Right atrium auricular region (tissue), 2 donors: Measurements from ENCODE around the gene MKS1. TPM values are rescaled to one million over a fixed set of nuclear protein-coding genes. Genes with fewer than 3 reads are reported as not detected.

Experiments
- DNase-seq: peaks from one replicate; pipeline ENCODE4 v3.0.0-alpha.2; 2019; ENCODE audit warnings: low spot score
- H3K27ac ChIP-seq, 2 donors: fragments of 200-600 bp; sonication (generic); 1 replicate in 1 of 2; 2 replicates in 1 of 2; pipeline ENCODE4 v1.5.1; 2016 to 2019
- H3K27me3 ChIP-seq, 2 donors: fragments of 200-600 bp; sonication (generic); one replicate each; pipeline versions ENCODE4 v1.5.1 to v1.6.0; 2017 to 2019
- H3K36me3 ChIP-seq: fragments of 200-600 bp; sonication (generic); one replicate; pipeline ENCODE4 v1.5.1; 2016
- H3K4me1 ChIP-seq, 2 donors: fragments of 200-600 bp; sonication (generic); one replicate each; pipeline versions ENCODE4 v1.5.1 to v1.6.0; 2017 to 2019
- H3K4me3 ChIP-seq, 2 donors: fragments of 200-600 bp; sonication (generic); 1 replicate in 1 of 2; 2 replicates in 1 of 2; pipeline ENCODE4 v1.5.1; 2017 to 2019; ENCODE audit warnings: mild to moderate bottlenecking in 1 of 2, moderate library complexity in 1 of 2
- H3K9me3 ChIP-seq, 2 donors: fragments of 200-600 bp; sonication (generic); one replicate each; pipeline ENCODE4 v1.5.1; 2019
- total RNA-seq, 2 donors: library from RNA; depleted of rRNA; stranded (reverse); fragments of >200 nt; gene quantifications; one replicate each; pipeline ENCODE4 v1.1.0, GENCODE V29; 2016
- TF ChIP-seq, protein P1 (sequence below), 2 donors: fragments of 200-600 bp; sonication (generic); IDR thresholded peaks; one replicate each; pipeline ENCODE4 v1.5.1; 2019; ENCODE audit warnings: antibody characterized with exemption in 2 of 2

Gene MKS1
- total RNA-seq, 2 donors from 2014 or later, result 4.8 to 6.4 TPM

DNA sequence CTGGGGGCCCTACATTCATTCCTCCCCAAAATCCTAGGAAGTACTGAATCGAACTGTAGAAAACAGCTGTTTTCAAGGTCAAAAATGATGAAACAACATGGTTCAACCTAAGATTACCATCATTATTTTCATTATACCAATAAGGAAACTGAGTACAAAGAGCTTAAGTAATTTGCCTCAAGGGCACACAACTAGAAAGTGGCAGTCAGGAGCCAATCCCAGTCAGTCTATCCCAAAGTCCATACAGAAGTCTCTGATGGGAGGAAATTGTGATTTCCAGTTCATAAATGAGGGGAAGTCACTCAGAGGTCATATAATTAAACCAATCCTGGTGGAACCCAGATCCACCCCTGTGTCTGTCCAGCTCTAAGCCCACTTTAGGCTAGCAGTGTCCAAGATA lies 27.7 kb upstream of the MKS1 start:
- H3K27me3 ChIP-seq, result peaks cover 0 to 4% of the 10 kb centered on the region in 2 donors
- no peak for DNase-seq
- H3K27ac ChIP-seq, result no peak overlapping the region
- H3K4me3 ChIP-seq, result no peak overlapping the region
- H3K4me1 ChIP-seq, result peaks cover 0 to 11% of the 10 kb centered on the region in 2 donors
- H3K36me3 ChIP-seq, result no peaks in the 10 kb centered on the region
- no peaks in the 10 kb centered on the region for H3K9me3 ChIP-seq
- TF ChIP-seq, protein P1, sequence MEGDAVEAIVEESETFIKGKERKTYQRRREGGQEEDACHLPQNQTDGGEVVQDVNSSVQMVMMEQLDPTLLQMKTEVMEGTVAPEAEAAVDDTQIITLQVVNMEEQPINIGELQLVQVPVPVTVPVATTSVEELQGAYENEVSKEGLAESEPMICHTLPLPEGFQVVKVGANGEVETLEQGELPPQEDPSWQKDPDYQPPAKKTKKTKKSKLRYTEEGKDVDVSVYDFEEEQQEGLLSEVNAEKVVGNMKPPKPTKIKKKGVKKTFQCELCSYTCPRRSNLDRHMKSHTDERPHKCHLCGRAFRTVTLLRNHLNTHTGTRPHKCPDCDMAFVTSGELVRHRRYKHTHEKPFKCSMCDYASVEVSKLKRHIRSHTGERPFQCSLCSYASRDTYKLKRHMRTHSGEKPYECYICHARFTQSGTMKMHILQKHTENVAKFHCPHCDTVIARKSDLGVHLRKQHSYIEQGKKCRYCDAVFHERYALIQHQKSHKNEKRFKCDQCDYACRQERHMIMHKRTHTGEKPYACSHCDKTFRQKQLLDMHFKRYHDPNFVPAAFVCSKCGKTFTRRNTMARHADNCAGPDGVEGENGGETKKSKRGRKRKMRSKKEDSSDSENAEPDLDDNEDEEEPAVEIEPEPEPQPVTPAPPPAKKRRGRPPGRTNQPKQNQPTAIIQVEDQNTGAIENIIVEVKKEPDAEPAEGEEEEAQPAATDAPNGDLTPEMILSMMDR (IDR thresholded peaks at IDR 0.05), result no peak

DNA sequence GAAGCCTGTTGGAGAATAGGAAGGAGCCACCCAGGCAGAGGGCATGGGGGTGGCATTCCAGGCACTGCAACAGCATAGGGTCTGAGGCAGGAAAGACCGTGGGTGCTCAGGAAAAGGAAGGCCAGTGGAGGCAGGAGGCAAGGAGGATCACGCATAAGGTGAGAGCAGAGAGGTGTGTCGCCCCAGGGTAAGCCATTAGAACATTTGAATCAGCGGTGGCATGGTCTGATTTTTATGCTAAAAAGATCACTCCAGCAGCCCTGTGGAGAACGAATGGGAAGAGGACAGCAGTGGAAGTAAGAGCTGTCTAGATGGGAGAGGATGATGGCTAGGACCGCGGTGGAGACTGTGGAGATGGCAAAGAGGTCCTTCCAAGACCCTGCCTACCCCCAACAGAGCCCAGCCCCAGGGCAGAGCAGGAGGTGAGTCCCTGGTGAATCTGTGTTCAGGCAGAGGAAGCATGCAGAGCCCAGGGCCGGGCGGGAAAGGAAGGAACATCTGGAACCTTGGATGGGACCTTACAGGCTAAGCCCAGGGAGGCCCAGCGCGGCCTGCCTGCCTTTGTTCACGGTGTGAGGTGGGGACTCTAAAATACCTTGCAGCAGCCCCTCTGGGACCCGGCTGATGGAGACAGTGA lies 27.2 kb upstream of the MKS1 start:
- peaks cover 0 to 4% of the 10 kb centered on the region in 2 donors for H3K27me3 ChIP-seq

DNA sequence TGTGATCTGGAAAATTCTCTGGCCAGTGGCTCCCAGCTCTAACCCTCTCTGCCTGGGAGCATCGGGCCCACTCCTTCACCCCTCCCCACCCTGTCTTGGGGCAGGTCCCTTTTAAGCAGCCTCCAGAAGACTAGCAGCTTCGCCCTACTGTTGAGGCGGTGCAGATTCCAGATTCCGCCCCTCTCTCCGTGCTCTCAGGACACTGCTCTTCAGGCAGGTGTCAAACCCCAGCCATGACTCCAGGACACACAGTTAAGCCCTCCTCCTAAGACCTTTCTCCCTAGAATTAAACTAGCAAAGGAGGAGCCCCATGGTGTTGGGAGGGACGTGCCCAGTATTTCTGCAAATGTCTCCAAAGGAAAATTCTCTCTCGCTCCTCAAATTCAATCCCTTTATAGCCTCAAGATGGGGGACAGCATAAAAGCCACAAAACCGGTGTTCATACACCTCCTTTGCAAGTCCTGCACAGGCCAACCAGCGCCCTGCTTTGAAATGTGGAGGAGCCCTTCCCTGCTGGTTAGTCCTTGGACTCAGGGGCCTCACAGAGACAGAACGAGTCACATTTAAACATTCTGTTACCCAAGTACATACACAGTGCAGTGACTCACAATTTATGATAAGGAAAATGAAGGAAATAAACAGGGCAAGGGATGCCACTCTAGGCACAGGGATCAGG lies 26.5 kb upstream of the MKS1 start:
- peaks cover 0 to 4% of the 10 kb centered on the region in 2 donors for H3K27me3 ChIP-seq
- peak; percentile 9 for DNase-seq
- H3K4me3 ChIP-seq, result no peak overlapping the region
- H3K36me3 ChIP-seq, result no peaks in the 10 kb centered on the region
- TF ChIP-seq, protein P1 (IDR thresholded peaks at IDR 0.05), result no peak
- H3K27ac ChIP-seq, result no peak overlapping the region
- peaks cover 0 to 11% of the 10 kb centered on the region in 2 donors for H3K4me1 ChIP-seq
- H3K9me3 ChIP-seq, result no peaks in the 10 kb centered on the region

More for the DNA sequence above, 27.2 kb upstream of the MKS1 start:
- H3K27ac ChIP-seq, result no peak overlapping the region
- H3K4me1 ChIP-seq, result peaks cover 0 to 11% of the 10 kb centered on the region in 2 donors
- TF ChIP-seq, protein P1 (IDR thresholded peaks at IDR 0.05), result no peak
- H3K4me3 ChIP-seq, result no peak overlapping the region
- no peaks in the 10 kb centered on the region for H3K9me3 ChIP-seq
- no peaks in the 10 kb centered on the region for H3K36me3 ChIP-seq
- peak; percentile 36 for DNase-seq

DNA sequence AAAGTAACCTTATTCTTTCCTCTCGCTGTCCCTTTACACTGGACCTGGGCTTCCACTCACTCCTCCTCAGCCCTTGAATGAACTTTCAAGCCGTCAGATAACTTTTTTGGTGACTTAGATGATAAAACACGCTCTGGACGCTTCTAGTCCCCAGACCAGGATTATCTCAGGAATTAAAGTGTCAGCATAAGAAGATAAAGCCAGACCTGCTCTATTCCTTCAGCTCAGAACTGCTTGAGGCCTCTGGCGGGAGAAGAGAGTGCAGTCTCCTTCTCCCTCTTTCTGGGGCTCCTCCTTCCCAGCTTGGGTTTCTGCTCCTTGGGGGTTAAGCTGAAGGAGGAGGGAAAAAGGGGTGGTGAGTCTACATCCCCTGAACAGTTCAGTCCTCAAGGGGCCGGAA lies 25.9 kb upstream of the MKS1 start:
- TF ChIP-seq, protein P1 (IDR thresholded peaks at IDR 0.05), result no peak
- H3K4me1 ChIP-seq, result peaks cover 0 to 11% of the 10 kb centered on the region in 2 donors
- no peaks in the 10 kb centered on the region for H3K9me3 ChIP-seq
- H3K27ac ChIP-seq, result no peak overlapping the region
- peaks cover 0 to 4% of the 10 kb centered on the region in 2 donors for H3K27me3 ChIP-seq
- no peak overlapping the region for H3K4me3 ChIP-seq
- peak; percentile 21 for DNase-seq
- H3K36me3 ChIP-seq, result no peaks in the 10 kb centered on the region

DNA sequence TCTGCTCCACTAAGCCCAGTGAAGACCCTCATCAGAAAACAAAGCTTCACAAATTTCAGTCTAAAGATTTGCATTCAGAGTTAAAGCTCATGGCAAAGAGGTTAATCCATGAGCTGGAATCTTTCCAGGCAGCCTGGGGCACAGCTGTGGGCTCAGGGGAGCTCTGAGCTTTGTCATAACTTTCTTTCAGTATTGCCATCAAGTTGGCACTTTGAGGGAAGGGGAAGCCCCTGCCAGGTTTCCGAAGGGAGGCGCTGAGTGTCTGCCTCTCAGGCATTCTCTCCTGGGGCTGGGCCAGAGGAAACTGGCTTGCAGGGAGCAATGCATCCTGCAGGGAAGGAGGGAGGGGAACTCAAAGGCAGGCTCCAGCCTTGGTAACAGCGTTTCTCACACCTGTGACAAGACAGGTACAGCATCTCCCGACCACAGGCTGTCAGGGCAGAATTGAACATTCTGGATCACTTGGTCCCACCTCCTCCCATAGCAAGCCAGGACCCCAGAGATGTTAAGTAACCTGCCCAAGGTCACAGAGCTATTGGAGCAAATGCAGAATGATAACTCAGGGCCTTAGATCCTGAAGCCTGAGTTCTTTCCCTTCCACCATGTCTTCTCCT lies 23.2 kb upstream of the MKS1 start:
- TF ChIP-seq, protein P1 (IDR thresholded peaks at IDR 0.05), result no peak
- no peaks in the 10 kb centered on the region for H3K9me3 ChIP-seq
- DNase-seq, result no peak
- H3K36me3 ChIP-seq, result no peaks in the 10 kb centered on the region
- no peaks in the 10 kb centered on the region for H3K27me3 ChIP-seq
- H3K4me1 ChIP-seq, result no peaks in the 10 kb centered on the region
- no peak overlapping the region for H3K4me3 ChIP-seq
- no peak overlapping the region for H3K27ac ChIP-seq
